GM12878 (cell line): ENCODE measurements around the gene CAPN14. TPM values are rescaled to one million over a fixed set of nuclear protein-coding genes. Genes with fewer than 3 reads are reported as not detected.

Experiments
- ATAC-seq: fragments of 200-7000 bp; cut with Tn5 transposase; 3 replicates; pipeline ENCODE4 v1.9.1; 2020; ENCODE audit warnings: mild to moderate bottlenecking, moderate library complexity
- BruUV-seq: library from RNA; stranded (reverse); fragments of 400-500 nt; replicated peaks from 2 replicates; lab custom pipeline; 2021; lab: Mats Ljungman, UMichigan
- CTCF ChIA-PET: fragments of 300-600 bp; sonication (Branson Sonifier 250); formaldehyde crosslinking; extraction: SDS; loops from one replicate; lab custom pipeline; 2021; ENCODE audit warnings: inconsistent platforms; lab: Yijun Ruan, JAX
- POLR2A ChIA-PET: fragments of 350-600 bp; formaldehyde crosslinking; extraction: SDS; loops from one replicate; lab custom pipeline; 2021; ENCODE audit warnings: inconsistent platforms; lab: Charles Lee
- RAD21 ChIA-PET: fragments of 300-600 bp; sonication (Branson Sonifier 250); formaldehyde crosslinking; loops from one replicate; lab custom pipeline; 2023; ENCODE audit warnings: antibody characterized with exemption; ENCODE audit not compliant: unreplicated experiment; lab: Charles Lee
- SMC1A ChIA-PET: fragments of 300-600 bp; sonication (Branson Sonifier 250); formaldehyde crosslinking; loops from one replicate; lab custom pipeline; 2023; ENCODE audit not compliant: unreplicated experiment, uncharacterized antibody; lab: Charles Lee
- DNase-seq: peaks from one replicate; pipeline ENCODE4 v3.0.0-alpha.2; 2011; ENCODE audit warnings: low read depth, low spot score
- FAIRE-seq: peaks from 3 replicates; lab custom pipeline; 2011; peaks lifted over from hg19 to GRCh38; lab: Jason Lieb, UNC
- H2AFZ ChIP-seq: 2 replicates; pipeline ENCODE4 v1.6.0; 2011; ENCODE audit warnings: low read depth, low read length, control low read depth; ENCODE audit not compliant: control insufficient read depth
- H3K27ac ChIP-seq: 2 replicates; pipeline ENCODE4 v1.5.1; 2011; ENCODE audit warnings: control low read depth; ENCODE audit not compliant: control insufficient read depth, insufficient read depth
- H3K27me3 ChIP-seq, 2 experiments: replicated peaks in 1 of 2; 2 replicates each; pipeline versions ENCODE4 v1.6.0 to v1.6.1; 2011; ENCODE audit warnings: low read length in 1 of 2; ENCODE audit not compliant: control insufficient read depth in 2 of 2, insufficient read depth in 2 of 2
- H3K36me3 ChIP-seq, 2 experiments: 2 replicates each; pipeline ENCODE4 v1.5.1; 2011; ENCODE audit warnings: low read length in 1 of 2; ENCODE audit not compliant: control insufficient read depth in 2 of 2, insufficient read depth in 2 of 2
- H3K4me1 ChIP-seq: 2 replicates; pipeline ENCODE4 v1.6.1; 2011; ENCODE audit warnings: mild to moderate bottlenecking, low read length, moderate library complexity, mixed read lengths; ENCODE audit not compliant: control insufficient read depth, insufficient read depth
- H3K4me2 ChIP-seq: 2 replicates; pipeline ENCODE4 v1.6.0; 2011; ENCODE audit warnings: control low read depth; ENCODE audit not compliant: control insufficient read depth, insufficient read depth
- H3K4me3 ChIP-seq: fragments of 200-600 bp; sonication (generic); 2 replicates; pipeline ENCODE4 v1.5.1; 2016
- H3K79me2 ChIP-seq: 2 replicates; pipeline ENCODE4 v1.6.0; 2011; ENCODE audit warnings: low read length; ENCODE audit not compliant: control insufficient read depth, insufficient read depth
- H3K9ac ChIP-seq: 2 replicates; pipeline ENCODE4 v1.8.0; 2011; ENCODE audit warnings: low read length, control low read depth, mixed read lengths; ENCODE audit not compliant: control insufficient read depth, insufficient read depth
- H3K9me3 ChIP-seq: replicated peaks from 3 replicates; pipeline ENCODE4 v1.5.1; 2011; ENCODE audit warnings: mild to moderate bottlenecking, low read length; ENCODE audit not compliant: control insufficient read depth, insufficient read depth
- H4K20me1 ChIP-seq: 2 replicates; pipeline ENCODE4 v1.6.0; 2011; ENCODE audit not compliant: control insufficient read depth, insufficient read depth
- BHLHE40 ChIP-seq, 2 experiments: fragments of 450-650 bp in 1 of 2; IDR thresholded peaks; 2 replicates each; pipeline ENCODE4 v1.6.1; 2011 to 2017; ENCODE audit warnings: low read depth in 2 of 2, borderline replicate concordance in 1 of 2, improper control_type of control experiment in 1 of 2, low read length in 1 of 2, mild to moderate bottlenecking in 1 of 2
- CTCF ChIP-seq, 3 experiments: IDR thresholded peaks in 2 of 3; conservative IDR thresholded peaks in 1 of 3; 2 replicates each; pipeline ENCODE4 v1.5.1; 2011; ENCODE audit warnings: low read depth in 3 of 3, low read length in 3 of 3, mild to moderate bottlenecking in 3 of 3, control low read depth in 2 of 3, moderate library complexity in 2 of 3, inconsistent platforms in 1 of 3, mixed read lengths in 1 of 3; ENCODE audit not compliant: control insufficient read depth in 2 of 3, insufficient read depth in 1 of 3; ENCODE audit errors: extremely low read depth in 1 of 3
- EZH2 ChIP-seq: IDR thresholded peaks from 2 replicates; pipeline ENCODE4 v1.6.1; 2012; ENCODE audit warnings: low read depth, mild to moderate bottlenecking, control low read depth, inconsistent platforms, low read length, borderline replicate concordance; ENCODE audit not compliant: control insufficient read depth
- JUND ChIP-seq: IDR thresholded peaks from 2 replicates; pipeline ENCODE4 v1.6.1; 2012; ENCODE audit warnings: low read depth, mild to moderate bottlenecking, low read length, improper control_type of control experiment, moderate library complexity
- MTA2 ChIP-seq: fragments of 450-650 bp; IDR thresholded peaks from 2 replicates; pipeline ENCODE4 v1.6.1; 2016; ENCODE audit warnings: low read depth, mild to moderate bottlenecking, moderate library complexity
- MTA3 ChIP-seq: IDR thresholded peaks from 2 replicates; pipeline ENCODE4 v1.6.1; 2012; ENCODE audit warnings: low read length, inconsistent platforms, borderline replicate concordance
- NBN ChIP-seq: fragments of 450-650 bp; IDR thresholded peaks from 2 replicates; pipeline ENCODE4 v1.6.1; 2016
- POLR2A ChIP-seq: IDR thresholded peaks from 2 replicates; pipeline ENCODE4 v1.6.1; 2011; ENCODE audit warnings: low read depth, mild to moderate bottlenecking, low read length
- SIX5 ChIP-seq: IDR thresholded peaks from 2 replicates; pipeline ENCODE4 v1.6.1; 2011; ENCODE audit warnings: mild to moderate bottlenecking, low read depth, low read length, moderate library complexity; ENCODE audit not compliant: severe bottlenecking
- SMC3 ChIP-seq: IDR thresholded peaks from 2 replicates; pipeline ENCODE4 v1.6.1; 2011; ENCODE audit warnings: low read length, improper control_type of control experiment, borderline replicate concordance
- SREBF2 ChIP-seq: IDR thresholded peaks from 2 replicates; pipeline ENCODE4 v1.6.1; 2012; ENCODE audit warnings: mild to moderate bottlenecking, low read length
- STAT3 ChIP-seq: IDR thresholded peaks from 2 replicates; pipeline ENCODE4 v1.6.1; 2011; ENCODE audit warnings: low read depth, low read length, improper control_type of control experiment
- TCF7 ChIP-seq: IDR thresholded peaks from 2 replicates; pipeline ENCODE4 v1.6.1; 2014; ENCODE audit warnings: antibody characterized with exemption, borderline replicate concordance
- USF2 ChIP-seq: IDR thresholded peaks from 2 replicates; pipeline ENCODE4 v1.6.1; 2011; ENCODE audit warnings: low read depth, low read length, improper control_type of control experiment, borderline replicate concordance
- WGBS: methylation state at CpG from one replicate; pipeline ENCODE4 v1.1.6; 2016; ENCODE audit warnings: low lambda C conversion rate; ENCODE audit not compliant: insufficient replicate concordance, insufficient coverage; ENCODE audit errors: missing lambda C conversion rate; 5-methylcytosine and 5-hydroxymethylcytosine counted together
- in situ Hi-C: fragments of 300-500 bp; cut with MboI; formaldehyde crosslinking; loops from 9 replicates; pipeline ENCODE4 v1.14.3; 2018; ENCODE audit warnings: mixed read lengths
- intact Hi-C: fragments of 100-400 bp; cut with micrococcal nuclease; formaldehyde crosslinking; loops from one replicate; pipeline ENCODE4 v1.14.2; 2022; ENCODE audit not compliant: unreplicated experiment
- polyA plus RNA-seq, 11 experiments: library from polyadenylated mRNA; depleted of rRNA in 4 of 11; unstranded in 6 of 11; stranded (reverse) in 5 of 11; fragments of >200 nt; fragmentation: Nextera tagmentation in 4 of 11; fragmentation: Illumina TruSeq in 1 of 11; extraction: Ambion mirVana in 4 of 11; extraction: Trizol in 1 of 11; gene quantifications; 1 replicate in 1 of 11; 2 replicates in 10 of 11; pipeline versions ENCODE4 v1.2.1 to v1.2.3, GENCODE V29; 2011 to 2016; ENCODE audit warnings: inconsistent platforms in 2 of 11, missing spikeins in 2 of 11, low read depth in 1 of 11
- total RNA-seq, 4 experiments: library from RNA; depleted of rRNA in 3 of 4; stranded (reverse); fragments of >200 nt in 3 of 4; fragmentation: Illumina TruSeq in 1 of 4; extraction: Trizol in 1 of 4; gene quantifications; 2 replicates each; pipeline versions ENCODE4 v1.2.1 to v1.2.3, GENCODE V29; 2013 to 2021
- TF ChIP-seq, protein P1 (sequence below): fragments of 450-650 bp; IDR thresholded peaks from 2 replicates; pipeline ENCODE4 v1.6.1; 2017; ENCODE audit warnings: low read depth, mild to moderate bottlenecking, moderate library complexity
- TF ChIP-seq, protein P2 (sequence below): IDR thresholded peaks from 2 replicates; pipeline ENCODE4 v1.6.1; 2011; ENCODE audit warnings: mild to moderate bottlenecking, low read depth, low read length, moderate library complexity; ENCODE audit not compliant: insufficient replicate concordance

CAPN14 gene
- total and polyA plus RNA-seq, 10 of the 15 experiments (the other 5 are each of a cell fraction or from before 2014, with no cell fraction given) = 0.08 to 1.5 (median 1.1) TPM

- H3K4me1 ChIP-seq = no peaks in the 10 kb centered on the region
- no peak overlapping the region for H3K9ac ChIP-seq
- SMC1A ChIA-PET = no interaction called here
- WGBS = 45% methylated on average over 2 of the region's 2 CpGs
- RAD21 ChIA-PET = no interaction called here
- H3K27me3 ChIP-seq = no peaks in the 10 kb centered on the region; a peak in 1 of 4 replicates
- no peak for TF ChIP-seq MTA3
- TF ChIP-seq MTA2 = no peak
- TF ChIP-seq, protein P1, sequence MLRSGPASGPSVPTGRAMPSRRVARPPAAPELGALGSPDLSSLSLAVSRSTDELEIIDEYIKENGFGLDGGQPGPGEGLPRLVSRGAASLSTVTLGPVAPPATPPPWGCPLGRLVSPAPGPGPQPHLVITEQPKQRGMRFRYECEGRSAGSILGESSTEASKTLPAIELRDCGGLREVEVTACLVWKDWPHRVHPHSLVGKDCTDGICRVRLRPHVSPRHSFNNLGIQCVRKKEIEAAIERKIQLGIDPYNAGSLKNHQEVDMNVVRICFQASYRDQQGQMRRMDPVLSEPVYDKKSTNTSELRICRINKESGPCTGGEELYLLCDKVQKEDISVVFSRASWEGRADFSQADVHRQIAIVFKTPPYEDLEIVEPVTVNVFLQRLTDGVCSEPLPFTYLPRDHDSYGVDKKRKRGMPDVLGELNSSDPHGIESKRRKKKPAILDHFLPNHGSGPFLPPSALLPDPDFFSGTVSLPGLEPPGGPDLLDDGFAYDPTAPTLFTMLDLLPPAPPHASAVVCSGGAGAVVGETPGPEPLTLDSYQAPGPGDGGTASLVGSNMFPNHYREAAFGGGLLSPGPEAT = no peak
- no peak for TF ChIP-seq SMC3
- TF ChIP-seq POLR2A = no peak
- TF ChIP-seq, protein P2, sequence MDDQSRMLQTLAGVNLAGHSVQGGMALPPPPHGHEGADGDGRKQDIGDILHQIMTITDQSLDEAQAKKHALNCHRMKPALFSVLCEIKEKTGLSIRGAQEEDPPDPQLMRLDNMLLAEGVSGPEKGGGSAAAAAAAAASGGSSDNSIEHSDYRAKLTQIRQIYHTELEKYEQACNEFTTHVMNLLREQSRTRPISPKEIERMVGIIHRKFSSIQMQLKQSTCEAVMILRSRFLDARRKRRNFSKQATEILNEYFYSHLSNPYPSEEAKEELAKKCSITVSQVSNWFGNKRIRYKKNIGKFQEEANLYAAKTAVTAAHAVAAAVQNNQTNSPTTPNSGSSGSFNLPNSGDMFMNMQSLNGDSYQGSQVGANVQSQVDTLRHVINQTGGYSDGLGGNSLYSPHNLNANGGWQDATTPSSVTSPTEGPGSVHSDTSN = no peak
- no peak for TF ChIP-seq STAT3
- TF ChIP-seq EZH2 = no peak
- TF ChIP-seq BHLHE40 (IDR thresholded peaks at IDR 0.05; ENCODE audit: borderline replicate concordance in 1 of 2, low read depth in 2 of 2, low read length in 1 of 2) = no peak
- TF ChIP-seq CTCF (IDR thresholded peaks at IDR 0.05 in 2 of 3, conservative IDR thresholded peaks at IDR 0.05 in 1 of 3; ENCODE audit: control insufficient read depth in 2 of 3, extremely low read depth in 1 of 3, insufficient read depth in 1 of 3, low read depth in 3 of 3, low read length in 3 of 3) = no peak
- no peak for TF ChIP-seq NBN
- TF ChIP-seq SREBF2 = no peak
- no peak for TF ChIP-seq USF2
- TF ChIP-seq JUND = no peak
- TF ChIP-seq SIX5 = no peak
- no peak for TF ChIP-seq TCF7
- H3K4me3 ChIP-seq = no peak overlapping the region
- H3K9me3 ChIP-seq = no peaks in the 10 kb centered on the region
- DNase-seq (no peak), ATAC-seq (peak; percentile 29; the same call in 2 of the 3 replicates), FAIRE-seq (no peak)
- H3K36me3 ChIP-seq = no peaks in the 10 kb centered on the region; a peak in 1 of 4 replicates
- in situ Hi-C loops (no loop called here), intact Hi-C loops (no loop called here)
- no peak overlapping the region for H3K27ac ChIP-seq
- H3K4me2 ChIP-seq = no peak overlapping the region
- CTCF ChIA-PET = interaction anchor here (2.1 kb wide), 1 partner anchor 26 kb away, joined by 10 read pairs; no protein-coding TSS in a partner anchor
- no peaks in the 10 kb centered on the region for H4K20me1 ChIP-seq
- H2AFZ ChIP-seq = no peak overlapping the region
- no peaks in the 10 kb centered on the region for H3K79me2 ChIP-seq
- no TSS peak for BruUV-seq
- POLR2A ChIA-PET = no interaction called here
Measured at GRCh38 chr2:31196622-31197021, 20.7 kb downstream of the CAPN14 start.
